Stimulated activated CD8-positive, alpha-beta memory T cell treated with anti-CD3 and anti-CD28 coated beads, Interleukin-12 subunit alpha, Interleukin-12 subunit beta, amount 100 ng/mL, for 1 hour (primary cell): Measurements from ENCODE around the gene CNOT1.
"Not testable (repeated sequence)": the region's sequence is repeated elsewhere in the genome, so short reads cannot be mapped to it uniquely, and the experiment has no call there.

Source experiments
- DNase-seq: peaks from one replicate; pipeline ENCODE4 v3.0.0-alpha.2; 2020; ENCODE audit warnings: low read depth

Gene CNOT1

DNA sequence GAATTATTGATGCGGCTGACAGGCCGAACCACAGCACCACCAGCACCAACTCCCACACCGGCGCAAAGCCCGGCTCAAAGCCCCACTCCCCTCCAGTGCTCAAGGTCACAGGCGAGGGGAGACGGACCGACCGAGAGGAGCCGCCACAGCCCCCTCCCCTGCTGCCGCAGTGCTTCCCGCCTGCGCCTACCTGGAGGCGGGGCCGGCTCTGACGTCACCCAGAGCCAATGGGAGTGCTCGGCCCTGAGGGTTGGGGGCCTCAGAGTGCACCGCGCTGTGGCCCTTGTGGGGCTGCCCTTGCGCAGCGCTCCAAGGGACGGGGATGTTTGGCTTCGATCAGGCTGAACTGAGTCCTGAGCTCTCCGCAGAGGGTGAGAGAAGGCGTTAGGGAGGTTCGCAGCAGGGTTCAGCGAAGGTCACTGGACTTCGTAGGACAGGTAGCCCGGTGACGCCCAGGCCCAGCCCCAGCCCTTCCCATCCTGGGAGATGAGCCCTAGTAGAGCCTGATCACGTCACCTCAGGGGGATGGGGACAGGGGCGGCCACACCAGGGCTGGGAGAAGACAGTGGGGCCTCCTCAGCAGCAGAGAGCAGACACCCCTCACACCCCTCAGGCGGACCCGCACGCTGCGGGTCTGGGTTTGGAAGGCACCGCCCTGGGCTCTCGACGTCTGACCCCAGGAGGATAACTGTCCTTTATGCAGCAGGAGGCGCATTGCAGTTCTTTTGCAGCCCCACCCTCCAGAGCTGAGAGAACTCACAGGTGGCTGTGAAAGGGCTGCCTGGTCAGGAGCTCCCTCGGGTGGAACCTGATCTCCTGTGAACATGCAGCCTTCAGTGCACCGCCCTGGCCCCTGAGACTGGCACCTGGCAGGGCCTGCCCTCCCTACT lies 128.1 kb downstream of the CNOT1 start:
- no peak for DNase-seq

- no peak for DNase-seq
Observed at GRCh38 chr16:58500430-58501241, 129.0 kb downstream of the CNOT1 start.

DNA sequence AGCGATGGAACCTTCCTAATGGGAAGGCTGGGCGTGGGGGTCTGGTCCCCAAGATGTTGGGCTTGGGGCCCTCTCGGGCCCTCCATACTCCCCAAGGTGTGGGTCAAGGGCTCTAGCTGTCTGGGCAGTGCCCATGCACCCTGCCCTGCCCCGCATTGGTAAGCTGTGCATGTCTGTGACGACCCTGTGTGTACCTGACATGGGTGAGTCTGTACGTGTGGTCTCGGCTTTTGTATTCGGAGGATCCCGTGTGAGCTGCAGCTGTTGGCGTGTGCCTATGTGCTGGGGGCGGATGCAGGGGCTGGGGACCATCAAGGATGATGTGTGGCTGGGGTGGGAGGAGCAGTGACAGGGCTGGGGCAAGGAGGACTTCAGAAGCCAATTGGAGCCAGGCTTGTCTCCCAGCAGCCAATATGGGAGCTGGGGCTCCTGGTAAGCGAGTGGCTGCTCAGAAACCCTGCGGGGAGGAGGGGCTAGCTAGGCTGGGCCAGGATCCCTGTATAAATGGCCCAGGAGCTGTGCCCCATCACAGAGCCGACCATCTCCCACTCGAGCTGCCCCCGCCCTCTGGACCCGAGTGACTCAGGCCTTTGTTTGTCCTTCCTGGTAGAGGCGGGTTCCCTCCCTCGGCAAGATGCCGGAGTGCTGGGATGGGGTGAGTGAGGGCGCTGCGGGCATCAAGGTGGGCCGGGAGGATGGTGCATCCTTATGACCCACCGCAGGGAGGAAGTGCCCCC lies 129.8 kb downstream of the CNOT1 start, which contains the start of gene NDRG4:
TSS of gene NDRG4 (plus strand) at position 529 of the 737 bp plus-strand sequence. CDS start at position 635, 106 bp downstream.
- no peak for DNase-seq

GRCh38 chr16:58499092-58499511 lies 130.5 kb downstream of the CNOT1 start:
- no peak for DNase-seq

DNA sequence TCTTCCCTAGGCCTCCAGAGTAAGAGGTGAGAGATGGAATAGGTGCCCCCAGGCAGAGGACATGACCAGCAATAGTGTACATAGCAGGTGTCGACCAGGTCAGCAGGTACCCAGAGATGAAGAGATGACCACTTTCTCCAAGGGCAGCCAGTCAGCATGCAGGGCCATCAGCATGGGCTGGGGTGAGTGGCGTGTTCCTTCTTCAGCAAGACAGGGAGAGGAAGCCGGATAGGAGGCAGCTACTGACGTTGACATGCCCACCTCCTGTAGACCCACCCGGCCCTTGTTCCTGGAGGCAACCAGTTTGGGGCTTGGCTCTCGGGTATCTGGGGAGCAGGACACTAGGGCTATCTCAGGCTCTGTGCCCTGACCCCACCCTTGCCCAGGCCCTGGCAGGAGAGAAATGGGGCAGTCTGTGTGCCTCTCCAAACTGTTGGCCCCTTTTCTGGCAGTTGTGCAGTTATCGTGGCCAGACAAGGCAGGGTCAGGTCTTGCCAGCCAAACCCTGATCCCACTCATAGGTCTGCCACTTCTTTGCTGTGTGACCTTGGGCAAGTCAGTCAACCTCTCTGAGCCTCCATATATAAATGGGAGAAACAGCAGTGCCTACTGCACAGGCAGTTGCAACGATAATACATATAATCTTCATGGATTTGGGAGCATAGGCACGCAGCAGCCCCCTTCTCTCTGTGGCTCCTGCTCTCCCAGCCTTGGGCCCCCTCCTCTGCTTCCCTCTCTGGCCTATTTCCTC lies 131.1 kb downstream of the CNOT1 start:
- no peak for DNase-seq

GRCh38 chr16:58497935-58498334 lies 131.7 kb downstream of the CNOT1 start:
- no peak for DNase-seq

- DNase-seq, result no peak
Observed at GRCh38 chr16:58497468-58497867, 132.2 kb downstream of the CNOT1 start.

- no peak for DNase-seq
Observed at GRCh38 chr16:58495521-58496331, 133.9 kb downstream of the CNOT1 start.

- no peak for DNase-seq
Observed at GRCh38 chr16:58494981-58495520, 134.6 kb downstream of the CNOT1 start.

GRCh38 chr16:58493756-58494431 lies 135.7 kb downstream of the CNOT1 start:
- DNase-seq, result no peak

GRCh38 chr16:58492735-58493134 lies 136.9 kb downstream of the CNOT1 start:
- DNase-seq, result no peak

- no peak for DNase-seq
Observed at GRCh38 chr16:58492066-58492465, 137.6 kb downstream of the CNOT1 start.

DNA sequence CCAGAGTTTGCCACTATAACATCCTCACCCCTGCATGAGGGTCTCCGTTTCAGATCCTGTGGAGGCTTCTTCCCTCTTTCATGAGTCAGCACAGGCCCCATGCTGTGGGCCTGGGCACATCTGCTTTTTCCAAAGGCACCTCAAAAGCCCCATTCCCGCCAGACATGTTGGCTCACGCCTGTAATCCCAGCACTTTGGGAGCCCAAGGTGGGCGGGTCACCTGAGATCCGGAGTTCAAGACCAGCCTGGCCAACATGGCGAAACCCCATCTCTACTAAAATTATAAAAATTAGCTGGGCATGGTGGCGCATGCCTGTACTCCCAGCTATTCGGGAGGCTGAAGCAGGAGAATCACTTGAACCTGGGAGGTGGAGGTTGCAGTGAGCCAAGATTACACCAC lies 139.1 kb downstream of the CNOT1 start:
- DNase-seq, result not testable (repeated sequence)

GRCh38 chr16:58490065-58490464 lies 139.6 kb downstream of the CNOT1 start:
- no peak for DNase-seq

- no peak for DNase-seq
Observed at GRCh38 chr16:58488531-58488930, 141.1 kb downstream of the CNOT1 start.

DNA sequence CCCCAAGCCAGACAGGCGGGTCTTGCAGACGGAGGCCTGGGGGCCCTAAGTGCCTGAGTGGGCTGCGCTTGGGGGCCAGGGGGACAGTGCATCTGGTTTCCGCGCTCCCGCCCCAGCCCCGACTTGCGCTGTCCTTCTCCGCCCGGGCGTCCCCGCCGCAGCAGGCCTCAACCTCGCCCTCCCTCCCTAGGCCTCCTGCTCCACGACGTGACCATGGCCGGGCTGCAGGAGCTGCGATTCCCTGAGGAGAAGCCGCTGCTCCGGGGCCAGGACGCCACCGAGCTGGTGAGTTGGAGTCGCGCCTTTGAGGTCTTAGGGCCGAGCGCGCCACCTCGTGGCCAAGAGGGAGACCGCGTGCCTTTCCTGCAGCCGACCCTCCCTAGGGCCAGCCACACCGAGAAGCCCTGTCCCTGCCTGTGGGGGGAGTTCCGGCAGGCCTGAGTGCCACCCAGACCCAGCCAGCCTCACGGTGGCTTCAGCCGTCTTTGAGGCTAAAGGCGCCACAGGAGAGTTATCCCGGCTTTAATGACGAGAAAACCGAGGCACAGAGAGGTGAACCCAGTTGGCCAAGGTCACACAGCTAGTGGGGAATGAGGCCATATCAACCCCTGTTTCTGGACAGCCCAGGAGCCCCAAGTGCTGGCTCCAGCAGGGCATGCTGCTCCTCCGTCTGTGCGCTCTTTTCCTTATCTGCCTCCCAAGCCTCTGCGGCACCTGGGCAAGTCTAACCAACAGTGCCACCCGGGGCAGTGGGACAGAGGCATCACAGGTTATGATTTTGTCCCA lies 141.9 kb downstream of the CNOT1 start:
- peak; percentile 45 for DNase-seq

DNA sequence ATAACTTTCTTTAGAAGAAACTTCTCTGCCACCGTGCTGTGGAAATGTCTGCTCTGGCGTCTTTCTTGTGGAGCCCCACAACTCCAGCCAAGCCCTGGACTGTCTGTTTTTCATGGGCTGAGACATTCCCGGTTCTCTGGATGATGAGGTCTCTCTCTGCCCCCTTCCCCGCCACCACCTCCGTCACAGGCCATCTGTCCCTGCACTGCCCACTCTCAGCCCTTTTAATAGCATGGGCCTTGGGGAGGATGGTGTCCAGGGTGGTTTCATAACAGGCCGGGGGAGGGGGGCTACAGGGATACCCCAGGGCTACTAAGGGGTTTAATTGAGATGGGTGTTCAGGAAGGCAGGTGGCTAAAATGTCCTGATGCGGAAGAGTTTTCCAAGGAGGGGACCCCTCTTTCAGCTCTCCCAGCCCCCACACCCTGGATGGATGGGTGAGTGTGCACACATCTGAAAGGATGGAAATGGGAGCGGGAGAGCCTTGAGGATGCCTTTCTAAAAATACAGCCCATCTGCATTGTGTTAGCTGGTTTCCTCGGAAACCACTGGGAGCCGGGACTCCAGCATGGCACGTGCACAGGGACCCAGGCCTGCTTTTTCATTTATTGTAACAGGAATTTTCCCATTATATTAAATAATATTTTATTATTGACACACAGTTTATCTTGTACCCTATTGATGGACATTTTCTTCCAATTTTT lies 144.3 kb downstream of the CNOT1 start:
- DNase-seq, result no peak

- DNase-seq, result no peak
Observed at GRCh38 chr16:58481931-58482330, 147.7 kb downstream of the CNOT1 start.
